ENCODE data around the gene AFF4.

AFF4 gene

GRCh38 chr5:132826424-132827082 lies 136.9 kb downstream of the AFF4 start:
- no peak for DNase-seq (ENCODE audit: low spot score)

GRCh38 chr5:132825834-132826391 lies 137.5 kb downstream of the AFF4 start:
- DNase-seq (ENCODE audit: low spot score): no peak

All from CD4-positive, alpha-beta T cell treated with Interleukin-15 for 4 hours (primary cell).